NAMALWA (cell line): ENCODE results near the gene VIPR1.

Experiments used
- DNase-seq: peaks from one replicate; pipeline ENCODE4 v3.0.0-alpha.2; 2015; ENCODE audit warnings: low spot score

The VIPR1 gene

GRCh38 chr3:42502429-42503250, at the start of gene VIPR1:
Gene VIPR1, plus strand, starts transcription at chr3:42502643. Its CDS starts 93 bp downstream, at chr3:42502736.
- DNase-seq: peak; percentile 74

- DNase-seq: no peak
These were observed 46.2 kb upstream of the VIPR1 start for GRCh38 chr3:42456211-42456610.

GRCh38 chr3:42459151-42459550, 43.3 kb upstream of the VIPR1 start:
- no peak for DNase-seq

- DNase-seq: no peak
These were observed 40.7 kb upstream of the VIPR1 start for GRCh38 chr3:42461762-42462161.

- DNase-seq: no peak
These were observed 39.4 kb upstream of the VIPR1 start for GRCh38 chr3:42463093-42463492.

- no peak for DNase-seq
These were observed 34.3 kb upstream of the VIPR1 start for GRCh38 chr3:42468111-42468510.

- no peak for DNase-seq
These were observed 29.9 kb upstream of the VIPR1 start for GRCh38 chr3:42472555-42472954.

- DNase-seq: no peak
These were observed 29.1 kb upstream of the VIPR1 start for GRCh38 chr3:42473083-42473932.

- DNase-seq: no peak
These were observed 26.0 kb upstream of the VIPR1 start for GRCh38 chr3:42476225-42477125.

GRCh38 chr3:42477696-42478095, 24.7 kb upstream of the VIPR1 start:
- DNase-seq: no peak

GRCh38 chr3:42478830-42479229, 23.6 kb upstream of the VIPR1 start:
- DNase-seq: no peak

GRCh38 chr3:42486814-42487565, 15.5 kb upstream of the VIPR1 start:
- no peak for DNase-seq

- no peak for DNase-seq
These were observed 13.8 kb upstream of the VIPR1 start for GRCh38 chr3:42488687-42489086.

GRCh38 chr3:42489116-42489936, 13.1 kb upstream of the VIPR1 start:
- DNase-seq: no peak

GRCh38 chr3:42489937-42490227, 12.6 kb upstream of the VIPR1 start:
- no peak for DNase-seq

- peak; percentile 73 for DNase-seq
These were observed 12.2 kb upstream of the VIPR1 start for GRCh38 chr3:42490243-42490642.

- no peak for DNase-seq
These were observed 10.4 kb upstream of the VIPR1 start for GRCh38 chr3:42491881-42492507.

- peak; percentile 16 for DNase-seq
These were observed 9.8 kb upstream of the VIPR1 start for GRCh38 chr3:42492508-42493080.

GRCh38 chr3:42493126-42493797, 9.2 kb upstream of the VIPR1 start:
- DNase-seq: no peak
